HepG2 (cell line): ENCODE data around the gene DCUN1D3. TPM values are rescaled to one million over a fixed set of nuclear protein-coding genes. Genes with fewer than 3 reads are reported as not detected.
A peak's percentile ranks its signal among the peaks of the same experiment; 100 is the strongest.

Experiments
- BCLAF1 ChIP-seq: fragments of 450-650 bp; IDR thresholded peaks from 2 replicates; pipeline ENCODE4 v1.6.1; 2017; ENCODE audit warnings: mild to moderate bottlenecking
- CBX2 ChIP-seq, 2 experiments: fragments of 200-600 bp in 1 of 2; sonication (generic); formaldehyde crosslinking in 1 of 2; IDR thresholded peaks; 2 replicates each; pipeline versions ENCODE4 v1.7.0 to v1.8.1; 2018 to 2022; ENCODE audit warnings: low read depth in 2 of 2, low read length in 1 of 2, mild to moderate bottlenecking in 1 of 2, missing genetic modification reagents in 1 of 2
- CENPX ChIP-seq: sonication (generic); formaldehyde crosslinking; IDR thresholded peaks from 2 replicates; pipeline ENCODE4 v1.9.0; 2021; ENCODE audit warnings: mild to moderate bottlenecking, missing genetic modification reagents, moderate library complexity
- CHD2 ChIP-seq: IDR thresholded peaks from 2 replicates; pipeline ENCODE4 v1.6.1; 2011; ENCODE audit warnings: low read depth, low read length, improper control_type of control experiment
- CREBL2 ChIP-seq: sonication (generic); formaldehyde crosslinking; IDR thresholded peaks from 2 replicates; pipeline ENCODE4 v1.8.1; 2023; ENCODE audit warnings: missing genetic modification reagents, mild to moderate bottlenecking, borderline replicate concordance
- E2F1 ChIP-seq: sonication (generic); formaldehyde crosslinking; IDR thresholded peaks from 2 replicates; pipeline ENCODE4 v1.5.0; 2020; ENCODE audit warnings: missing genetic modification reagents
- EEA1 ChIP-seq: sonication (generic); formaldehyde crosslinking; IDR thresholded peaks from 2 replicates; pipeline ENCODE4 v1.5.1; 2020; ENCODE audit warnings: mild to moderate bottlenecking, missing genetic modification reagents, borderline replicate concordance
- GATAD1 ChIP-seq: IDR thresholded peaks from 2 replicates; pipeline ENCODE4 v1.6.1; 2016; ENCODE audit warnings: missing genetic modification reagents, missing compliant biosample characterization
- GFI1 ChIP-seq: sonication (generic); formaldehyde crosslinking; IDR thresholded peaks from 2 replicates; pipeline ENCODE4 v1.5.0; 2020; ENCODE audit warnings: missing genetic modification reagents, mild to moderate bottlenecking, borderline replicate concordance
- HHEX ChIP-seq: IDR thresholded peaks from 2 replicates; pipeline ENCODE4 v1.6.1; 2016; ENCODE audit warnings: control low read depth
- MAZ ChIP-seq, 2 experiments: sonication (generic) in 1 of 2; formaldehyde crosslinking in 1 of 2; IDR thresholded peaks; 2 replicates each; pipeline versions ENCODE4 v1.5.0 to v1.6.1; 2012 to 2020; ENCODE audit warnings: low read depth in 2 of 2, mild to moderate bottlenecking in 2 of 2, borderline replicate concordance in 1 of 2, improper control_type of control experiment in 1 of 2, low read length in 1 of 2, missing genetic modification reagents in 1 of 2, moderate library complexity in 1 of 2
- MED1 ChIP-seq: sonication (generic); formaldehyde crosslinking; IDR thresholded peaks from 2 replicates; pipeline ENCODE4 v1.4.0; 2020; ENCODE audit warnings: missing genetic modification reagents
- MEIS1 ChIP-seq: sonication (generic); formaldehyde crosslinking; IDR thresholded peaks from 2 replicates; pipeline ENCODE4 v1.9.0; 2021; ENCODE audit warnings: mild to moderate bottlenecking, missing genetic modification reagents, moderate library complexity, borderline replicate concordance
- MXD1 ChIP-seq: sonication (generic); formaldehyde crosslinking; IDR thresholded peaks from 2 replicates; pipeline ENCODE4 v1.4.0; 2020; ENCODE audit warnings: mild to moderate bottlenecking, missing genetic modification reagents
- NFE2L1 ChIP-seq: sonication (generic); formaldehyde crosslinking; IDR thresholded peaks from 2 replicates; pipeline ENCODE4 v1.4.0; 2020; ENCODE audit warnings: missing genetic modification reagents, mild to moderate bottlenecking, borderline replicate concordance
- PTBP1 ChIP-seq: fragments of 200-400 bp; formaldehyde crosslinking; IDR thresholded peaks from 2 replicates; pipeline ENCODE4 v1.6.1; 2018; ENCODE audit warnings: low read length, low read depth; ENCODE audit not compliant: poor library complexity, severe bottlenecking
- RXRB ChIP-seq: IDR thresholded peaks from 2 replicates; pipeline ENCODE4 v1.6.1; 2016; ENCODE audit warnings: borderline replicate concordance, missing genetic modification reagents, missing compliant biosample characterization
- SIX4 ChIP-seq: sonication (generic); formaldehyde crosslinking; IDR thresholded peaks from 2 replicates; pipeline ENCODE4 v1.4.0; 2020; ENCODE audit warnings: missing genetic modification reagents
- THYN1 ChIP-seq: sonication (generic); formaldehyde crosslinking; IDR thresholded peaks from 2 replicates; pipeline ENCODE4 v1.8.1; 2023; ENCODE audit warnings: low read depth, mild to moderate bottlenecking, moderate library complexity, missing genetic modification reagents, borderline replicate concordance
- YEATS2 ChIP-seq: sonication (generic); formaldehyde crosslinking; IDR thresholded peaks from 2 replicates; pipeline ENCODE4 v1.4.0; 2020; ENCODE audit warnings: missing genetic modification reagents, borderline replicate concordance
- ZNF225 ChIP-seq: sonication (generic); formaldehyde crosslinking; IDR thresholded peaks from 2 replicates; pipeline ENCODE4 v1.4.0; 2020; ENCODE audit warnings: mild to moderate bottlenecking, missing genetic modification reagents
- ZNF253 ChIP-seq: sonication (generic); formaldehyde crosslinking; IDR thresholded peaks from 2 replicates; pipeline ENCODE4 v1.8.0; 2022; ENCODE audit warnings: mild to moderate bottlenecking, missing genetic modification reagents, borderline replicate concordance
- ZNF572 ChIP-seq: sonication (generic); formaldehyde crosslinking; IDR thresholded peaks from 2 replicates; pipeline ENCODE4 v1.5.1; 2020; ENCODE audit warnings: mild to moderate bottlenecking, missing genetic modification reagents
- ZNF724P ChIP-seq: sonication (generic); formaldehyde crosslinking; IDR thresholded peaks from 2 replicates; pipeline ENCODE4 v1.8.0; 2022; ENCODE audit warnings: missing genetic modification reagents, borderline replicate concordance
- polyA plus RNA-seq, 8 experiments: library from polyadenylated mRNA; depleted of rRNA in 3 of 8; stranded (reverse) in 7 of 8; unstranded in 1 of 8; fragments of >200 nt; fragmentation: Illumina TruSeq in 4 of 8; extraction: Trizol in 4 of 8; gene quantifications; 2 replicates each; pipeline versions ENCODE4 v1.2.1 to v1.2.3, GENCODE V29; 2011 to 2016; ENCODE audit warnings: low read depth in 4 of 8, missing spikeins in 1 of 8, mixed read lengths in 1 of 8; ENCODE audit not compliant: insufficient read depth in 1 of 8
- total RNA-seq, 5 experiments: library from RNA; depleted of rRNA; stranded (reverse); fragments of >200 nt; fragmentation: Illumina TruSeq; extraction: Trizol; gene quantifications; 2 replicates each; pipeline ENCODE4 v1.2.3, GENCODE V29; 2016; ENCODE audit warnings: low read depth in 1 of 5

DCUN1D3 gene
- total and polyA plus RNA-seq, 2 of the 13 experiments (the other 11 are each of a cell fraction or from before 2014, with no cell fraction given) = 5.0 to 19.3 TPM

GRCh38 chr16:20806168-20807050 is 93.7 kb downstream of the DCUN1D3 start, which contains the start of the genes ERI2 and REXO5 (continued):
- 0 out of 2 replicates have a peak, but pooled peaks have one; percentile 36 for TF ChIP-seq CREBL2
- TF ChIP-seq HHEX (CRISPR knock-in tag) = no peak
- TF ChIP-seq EEA1 = no peak; the same call in 1 of the 2 replicates
- no peak; the same call in 1 of the 2 replicates for TF ChIP-seq ZNF572 (CRISPR knock-in tag)
- peak; percentile 95 for TF ChIP-seq GATAD1
- TF ChIP-seq ZNF724P = peak; percentile 97
- peak; percentile 86 for TF ChIP-seq CHD2
- peak; percentile 97 for TF ChIP-seq MEIS1 (CRISPR knock-in tag)
- TF ChIP-seq PTBP1 = peak; percentile 78
- TF ChIP-seq ZNF225 (CRISPR knock-in tag) = peak; percentile 93
- no peak for TF ChIP-seq CENPX (CRISPR knock-in tag)
- peak; percentile 85 for TF ChIP-seq MED1
- peak; percentile 92 for TF ChIP-seq MXD1 (CRISPR knock-in tag)
- no peak; the same call in 1 of the 2 replicates for TF ChIP-seq SIX4 (CRISPR knock-in tag)
- TF ChIP-seq NFE2L1 (CRISPR knock-in tag) = peak; percentile 80
- no peak for TF ChIP-seq BCLAF1
- TF ChIP-seq MAZ (IDR thresholded peaks at IDR 0.05; ENCODE audit: borderline replicate concordance, low read depth, low read length) = peak; percentile 92; the same call in 1 of the 2 replicates
- TF ChIP-seq MAZ (CRISPR knock-in tag; IDR thresholded peaks at IDR 0.05; ENCODE audit: low read depth) = peak; percentile 92
- peak; percentile 63 for TF ChIP-seq GFI1 (CRISPR knock-in tag)
- peak; percentile 100 for TF ChIP-seq E2F1 (CRISPR knock-in tag)
- TF ChIP-seq RXRB (CRISPR knock-in tag) = peak; percentile 73
- TF ChIP-seq YEATS2 (CRISPR knock-in tag) = peak; percentile 94
- no peak; the same call in 1 of the 2 replicates for TF ChIP-seq ZNF253 (CRISPR knock-in tag)
- peak; percentile 93; the same call in 1 of the 2 replicates for TF ChIP-seq THYN1
- no peak for TF ChIP-seq CBX2 (IDR thresholded peaks at IDR 0.05; ENCODE audit: low read depth, low read length)
- TF ChIP-seq CBX2 (CRISPR knock-in tag; IDR thresholded peaks at IDR 0.05; ENCODE audit: low read depth) = no peak
